Lung (tissue), 12 donors: Measurements from ENCODE around the gene SDK2. TPM values are rescaled to one million over a fixed set of nuclear protein-coding genes. Genes with fewer than 3 reads are reported as not detected.

Experiments used
- ATAC-seq: fragments of 200-7000 bp; cut with Tn5 transposase; one replicate; pipeline ENCODE4 v1.9.1; 2020; ENCODE audit warnings: moderate number of reproducible peaks; ENCODE audit not compliant: insufficient read depth, low FRiP score
- DNase-seq, 3 donors: peaks; one replicate each; pipeline ENCODE4 v3.0.0-alpha.2; 2013 to 2017
- H3K27ac ChIP-seq, 2 donors: one replicate each; pipeline ENCODE4 v1.5.1; 2013; ENCODE audit warnings: mild to moderate bottlenecking in 2 of 2, moderate library complexity in 2 of 2, control low read depth in 1 of 2, inconsistent platforms in 1 of 2, low read depth in 1 of 2, low read length in 1 of 2
- H3K27me3 ChIP-seq, 3 donors: one replicate each; pipeline ENCODE4 v1.5.1; 2013; ENCODE audit warnings: low read length in 2 of 3; ENCODE audit not compliant: control insufficient read depth in 3 of 3, insufficient read depth in 3 of 3
- H3K36me3 ChIP-seq, 4 donors: one replicate each; pipeline ENCODE4 v1.5.1; 2013; ENCODE audit warnings: low read length in 4 of 4, mild to moderate bottlenecking in 1 of 4, moderate library complexity in 1 of 4; ENCODE audit not compliant: control insufficient read depth in 4 of 4, insufficient read depth in 4 of 4
- H3K4me1 ChIP-seq, 5 donors: one replicate each; pipeline ENCODE4 v1.5.1; 2013; ENCODE audit warnings: low read length in 5 of 5, mild to moderate bottlenecking in 2 of 5, moderate library complexity in 1 of 5; ENCODE audit not compliant: control insufficient read depth in 5 of 5, insufficient read depth in 5 of 5
- H3K4me3 ChIP-seq: one replicate; pipeline ENCODE4 v1.5.1; 2013; ENCODE audit warnings: mild to moderate bottlenecking, control low read depth, moderate library complexity
- H3K9ac ChIP-seq, 2 donors: one replicate each; pipeline ENCODE4 v1.5.1; 2013; ENCODE audit warnings: low read length in 2 of 2, control low read depth in 1 of 2; ENCODE audit not compliant: insufficient read depth in 1 of 2
- H3K9me3 ChIP-seq, 4 donors: one replicate each; pipeline ENCODE4 v1.5.1; 2013; ENCODE audit warnings: low read length in 3 of 4, mild to moderate bottlenecking in 1 of 4, moderate library complexity in 1 of 4; ENCODE audit not compliant: control insufficient read depth in 4 of 4, insufficient read depth in 3 of 4
- CTCF ChIP-seq: IDR thresholded peaks from 2 replicates; pipeline ENCODE4 v1.5.1; 2012; ENCODE audit warnings: mild to moderate bottlenecking; ENCODE audit errors: control extremely low read depth, extremely low read depth
- WGBS, 2 donors: extraction: QIAGEN DNeasy Blood & Tissue Kit; methylation state at CpG; one replicate each; pipeline ENCODE4 v1.1.7; 2013; 5-methylcytosine and 5-hydroxymethylcytosine counted together
- polyA plus RNA-seq, 2 donors: library from polyadenylated mRNA; stranded (reverse); fragments of 200-250 nt; gene quantifications; one replicate each; pipeline ENCODE4 v1.2.1, GENCODE V29; 2013
- total RNA-seq, 2 donors: library from RNA; depleted of rRNA in 1 of 2; stranded (reverse); fragments of >200 nt in 1 of 2; gene quantifications; one replicate each; pipeline ENCODE4 v1.2.1, GENCODE V29; 2014 to 2021
- donor health status: control.
- donor health status: control.
- donor health status: Bipolar disorder and iron deficiency.
- donor health status: healthy.
- donor health status: DM: yes; HTN: yes; CAD: no.

SDK2 gene
- total and polyA plus RNA-seq, 4 donors: 0.91 to 41.7 (median 4.3) TPM

DNA sequence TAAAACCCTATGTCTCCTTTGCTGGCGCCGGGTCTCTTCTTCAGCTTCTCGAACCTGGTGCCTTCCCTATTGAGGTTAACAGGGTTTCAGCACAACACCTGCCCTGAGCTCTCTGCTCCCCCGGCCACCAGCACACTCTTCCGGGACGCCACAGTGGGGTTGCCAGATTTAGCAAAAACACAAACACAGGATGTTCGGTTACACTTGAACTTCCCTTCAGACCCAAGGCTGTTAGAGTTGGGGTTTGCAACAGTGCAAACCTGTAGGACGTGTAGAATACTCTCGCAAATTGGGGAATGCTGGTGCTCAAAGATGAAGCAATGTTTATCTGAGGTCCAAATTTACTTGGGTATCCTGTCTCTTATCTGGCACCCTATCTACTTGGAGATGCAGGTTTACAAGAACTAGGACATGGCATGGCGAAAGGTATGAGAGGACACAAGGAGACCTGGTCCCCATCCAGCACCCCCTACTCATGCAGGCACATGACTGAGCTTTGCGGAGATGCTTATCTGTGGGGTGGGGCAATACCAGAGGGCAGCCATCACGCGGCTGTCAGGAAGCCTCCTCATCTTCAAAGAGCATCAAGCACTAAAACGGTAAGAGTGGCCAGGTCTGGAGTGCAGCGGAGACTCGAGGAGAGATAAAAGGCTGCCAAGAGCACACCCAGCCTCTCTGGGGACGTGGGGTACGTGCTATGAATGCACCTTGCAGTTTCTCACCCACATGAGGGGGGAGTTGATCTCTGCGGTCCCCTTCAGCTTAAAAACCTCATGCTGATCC is 52.8 kb downstream of the SDK2 start:
- Histone ChIP-seq H3K27ac (no peak overlapping the region), H3K27me3 (no peaks in the 10 kb centered on the region), H3K9ac (no peak overlapping the region), H3K4me3 (no peak overlapping the region), H3K36me3 (no peaks in the 10 kb centered on the region), H3K9me3 (no peaks in the 10 kb centered on the region), H3K4me1 (peaks cover 0 to 15% (median 9%) of the 10 kb centered on the region in 5 donors)
- 16 to 23% methylated on average over 19 of the region's 19 CpGs for WGBS, 2 donors
- peak in 2 of 3 donors; percentile 36 to 55 for DNase-seq
- TF ChIP-seq CTCF: no peak
- no peak for ATAC-seq

DNA sequence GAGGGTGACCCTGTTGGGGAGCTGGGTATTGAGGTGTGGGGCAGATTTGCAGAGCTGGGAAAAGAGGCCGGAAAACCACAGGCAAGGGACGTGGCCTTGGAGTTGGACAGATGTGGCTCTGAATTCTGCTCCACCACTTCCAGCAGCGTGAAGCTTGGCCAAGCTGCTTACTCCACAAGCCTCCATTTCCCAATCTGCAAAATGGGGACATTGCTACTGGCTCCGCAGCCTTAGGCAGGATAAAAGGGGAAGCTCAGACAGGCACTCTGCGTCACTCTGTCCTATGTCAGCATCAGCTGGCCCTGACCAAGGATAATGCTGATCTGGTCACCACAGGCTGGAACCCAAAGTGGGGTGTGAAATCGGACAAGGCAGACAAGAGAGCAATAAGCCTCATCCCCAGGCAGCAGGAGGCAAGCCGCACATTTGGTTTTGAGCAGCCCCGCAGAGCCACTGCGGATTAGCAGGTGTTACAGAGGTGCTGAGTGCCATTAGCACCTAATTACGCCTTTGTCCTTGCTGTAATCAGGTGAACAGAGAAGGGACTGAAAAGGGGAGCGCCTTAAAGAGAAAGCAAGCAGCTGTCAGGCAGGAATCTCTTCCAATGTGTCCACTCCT is 54.8 kb downstream of the SDK2 start:
- Histone ChIP-seq H3K27ac (no peak overlapping the region), H3K9me3 (no peaks in the 10 kb centered on the region), H3K36me3 (no peaks in the 10 kb centered on the region), H3K4me1 (peaks cover 0 to 12% (median 0%) of the 10 kb centered on the region in 5 donors), H3K4me3 (no peak overlapping the region), H3K9ac (no peak overlapping the region), H3K27me3 (no peaks in the 10 kb centered on the region)
- no peak for DNase-seq
- WGBS, 2 donors: 92 to 93% methylated on average over 11 of the region's 11 CpGs
- ATAC-seq: no peak
- TF ChIP-seq CTCF: no peak

DNA sequence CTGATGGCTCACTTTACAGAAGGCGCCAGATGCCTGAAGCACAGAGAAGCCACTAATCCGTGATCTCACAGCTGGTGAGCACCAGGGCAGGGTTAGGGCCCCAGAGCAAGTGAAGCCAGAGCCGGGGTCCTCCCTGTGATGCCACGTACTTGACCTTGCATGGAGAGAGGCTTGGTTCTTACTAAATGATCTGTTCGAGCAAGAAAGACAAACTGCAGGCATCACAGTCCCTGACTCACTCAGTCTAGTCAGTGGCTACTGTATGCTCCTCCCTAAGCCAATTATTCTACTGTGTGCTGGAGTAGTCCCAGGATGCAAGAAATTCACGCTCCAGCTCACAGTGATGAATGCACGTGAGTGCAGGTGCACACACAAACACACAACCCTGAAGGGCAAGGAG is 55.4 kb downstream of the SDK2 start:
- 92 to 93% methylated on average over 7 of the region's 7 CpGs for WGBS, 2 donors
- no peak for ATAC-seq

More for the DNA sequence above, 55.4 kb downstream of the SDK2 start:
- TF ChIP-seq CTCF: no peak
- Histone ChIP-seq H3K27ac (no peak overlapping the region), H3K27me3 (no peaks in the 10 kb centered on the region), H3K4me3 (no peak overlapping the region), H3K4me1 (peaks cover 0 to 12% (median 0%) of the 10 kb centered on the region in 5 donors), H3K36me3 (no peaks in the 10 kb centered on the region), H3K9ac (no peak overlapping the region), H3K9me3 (no peaks in the 10 kb centered on the region)
- DNase-seq: no peak
